ENCODE results near the gene ZFAND2A. TPM values are rescaled to one million over a fixed set of nuclear protein-coding genes. Genes with fewer than 3 reads are reported as not detected.
"Not testable (repeated sequence)": the region's sequence is repeated elsewhere in the genome, so short reads cannot be mapped to it uniquely, and the experiment has no call there.

ZFAND2A gene
- total RNA-seq, 2 experiments from 2014 or later = 25.6 to 26.0 TPM

DNA sequence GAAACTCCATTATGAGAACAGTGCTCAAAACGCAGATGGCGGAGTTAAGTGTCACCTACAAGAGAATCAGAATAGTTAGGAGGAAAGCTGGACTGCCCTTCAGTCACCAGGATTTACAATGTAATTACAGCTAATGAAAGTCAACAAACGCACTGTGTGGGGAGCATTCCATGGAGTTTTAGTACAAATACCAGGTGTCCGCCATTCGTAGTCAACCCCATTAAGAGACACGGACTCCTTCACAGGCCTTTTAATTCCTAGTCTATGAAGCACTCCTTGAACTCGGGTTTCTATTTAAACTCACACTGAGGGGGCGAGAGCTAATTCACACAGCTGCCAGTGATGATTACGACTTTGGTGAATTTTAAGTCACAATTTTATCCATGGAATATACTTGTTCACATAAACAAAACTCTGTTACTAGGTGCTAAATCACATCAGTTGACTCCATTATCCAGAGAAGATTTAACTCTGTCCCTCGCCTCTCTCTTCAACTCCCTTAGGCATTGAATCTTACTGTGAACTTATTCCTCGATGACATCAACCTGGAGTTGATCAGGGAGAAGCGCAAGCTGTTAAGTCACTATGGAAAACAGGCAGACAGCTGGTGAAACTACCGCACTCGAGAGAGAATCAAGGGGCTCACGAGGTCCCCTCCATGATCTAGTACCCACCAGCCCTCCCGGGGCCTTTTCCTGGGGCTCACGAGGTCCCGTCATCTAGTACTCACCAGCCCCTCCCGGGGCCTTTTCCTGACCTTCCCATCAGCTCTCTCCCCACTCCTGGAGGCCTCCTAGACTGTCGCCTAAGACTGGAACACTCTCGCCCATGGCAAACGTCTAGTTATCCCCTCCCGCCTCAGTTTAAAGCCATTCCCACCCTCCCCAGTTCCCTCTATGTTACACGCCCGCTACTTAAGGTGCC lies 1.5 kb downstream of the ZFAND2A start:
- ChIA-PET CTCF (interaction anchor here (0.8 to 3.6 kb wide), 4 partner anchors 12 to 72 kb away, joined by 4 to 19 read pairs (median 12); no protein-coding TSS in a partner anchor), POLR2A (no interaction called here)
- H3K9me3 Mint-ChIP-seq (ENCODE audit: insufficient read depth) = no peaks in the 10 kb centered on the region
- no peak for DNase-seq
- H3K36me3 Mint-ChIP-seq (ENCODE audit: low read depth) = peaks cover 39% of the 10 kb centered on the region
- peaks cover 26% of the 10 kb centered on the region for H3K4me1 Mint-ChIP-seq (ENCODE audit: low read depth)
- peak overlapping the region; percentile 85 for H3K4me3 Mint-ChIP-seq
- H3K27me3 Mint-ChIP-seq (ENCODE audit: low read depth) = no peaks in the 10 kb centered on the region
- H3K27ac Mint-ChIP-seq = peak overlapping the region; percentile 93
- ATAC-seq = no peak

DNA sequence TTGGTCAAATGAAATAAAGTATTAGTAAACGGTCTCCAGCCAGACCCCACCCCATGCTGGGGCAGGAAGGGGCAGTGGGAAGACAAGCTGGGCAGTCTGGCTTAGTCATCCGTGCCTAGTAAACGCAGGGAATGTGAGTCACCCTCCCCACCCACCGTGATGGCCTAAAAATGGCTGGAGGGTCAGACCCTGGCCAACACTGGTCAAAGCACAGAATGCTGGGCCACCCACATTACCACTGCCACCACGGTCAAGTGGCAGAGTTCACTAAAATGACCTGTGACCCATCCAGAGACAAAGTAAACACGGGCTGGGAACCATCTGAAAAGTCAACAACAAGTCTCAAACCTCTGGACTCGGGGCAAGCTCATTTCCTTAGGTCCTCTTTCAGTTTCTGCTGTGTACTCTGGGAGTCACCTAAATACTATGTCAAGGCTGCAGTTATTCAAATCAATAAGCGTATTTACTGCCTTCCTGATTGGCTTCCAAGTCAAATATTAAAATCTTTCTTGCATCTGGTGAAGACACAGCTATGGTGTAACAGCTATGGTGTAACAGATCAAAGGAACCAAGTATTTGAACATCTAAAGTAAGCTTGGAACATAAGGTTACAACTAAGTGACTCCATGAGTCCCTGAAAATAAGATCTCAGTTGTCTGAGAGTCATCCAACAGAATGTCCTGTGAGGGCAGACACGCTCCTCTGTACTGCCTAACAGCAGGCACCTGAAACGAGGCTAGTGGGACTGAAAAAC lies 3.0 kb downstream of the ZFAND2A start:
- H3K9me3 Mint-ChIP-seq (ENCODE audit: insufficient read depth) = no peaks in the 10 kb centered on the region
- no peaks in the 10 kb centered on the region for H3K27me3 Mint-ChIP-seq (ENCODE audit: low read depth)
- ATAC-seq (no peak), DNase-seq (no peak)
- POLR2A ChIA-PET = interaction anchor here (0.6 to 1.2 kb wide), 3 partner anchors 13 to 19 kb away, joined by 3 read pairs; a partner anchor contains a TSS
- H3K4me1 Mint-ChIP-seq (ENCODE audit: low read depth) = peaks cover 26% of the 10 kb centered on the region
- H3K4me3 Mint-ChIP-seq = no peak overlapping the region
- CTCF ChIA-PET = interaction anchor here (1.4 to 3.6 kb wide), 3 partner anchors 13 to 164 kb away, joined by 5 to 19 read pairs (median 19); no protein-coding TSS in a partner anchor
- H3K27ac Mint-ChIP-seq = no peak overlapping the region
- peaks cover 45% of the 10 kb centered on the region for H3K36me3 Mint-ChIP-seq (ENCODE audit: low read depth)

DNA sequence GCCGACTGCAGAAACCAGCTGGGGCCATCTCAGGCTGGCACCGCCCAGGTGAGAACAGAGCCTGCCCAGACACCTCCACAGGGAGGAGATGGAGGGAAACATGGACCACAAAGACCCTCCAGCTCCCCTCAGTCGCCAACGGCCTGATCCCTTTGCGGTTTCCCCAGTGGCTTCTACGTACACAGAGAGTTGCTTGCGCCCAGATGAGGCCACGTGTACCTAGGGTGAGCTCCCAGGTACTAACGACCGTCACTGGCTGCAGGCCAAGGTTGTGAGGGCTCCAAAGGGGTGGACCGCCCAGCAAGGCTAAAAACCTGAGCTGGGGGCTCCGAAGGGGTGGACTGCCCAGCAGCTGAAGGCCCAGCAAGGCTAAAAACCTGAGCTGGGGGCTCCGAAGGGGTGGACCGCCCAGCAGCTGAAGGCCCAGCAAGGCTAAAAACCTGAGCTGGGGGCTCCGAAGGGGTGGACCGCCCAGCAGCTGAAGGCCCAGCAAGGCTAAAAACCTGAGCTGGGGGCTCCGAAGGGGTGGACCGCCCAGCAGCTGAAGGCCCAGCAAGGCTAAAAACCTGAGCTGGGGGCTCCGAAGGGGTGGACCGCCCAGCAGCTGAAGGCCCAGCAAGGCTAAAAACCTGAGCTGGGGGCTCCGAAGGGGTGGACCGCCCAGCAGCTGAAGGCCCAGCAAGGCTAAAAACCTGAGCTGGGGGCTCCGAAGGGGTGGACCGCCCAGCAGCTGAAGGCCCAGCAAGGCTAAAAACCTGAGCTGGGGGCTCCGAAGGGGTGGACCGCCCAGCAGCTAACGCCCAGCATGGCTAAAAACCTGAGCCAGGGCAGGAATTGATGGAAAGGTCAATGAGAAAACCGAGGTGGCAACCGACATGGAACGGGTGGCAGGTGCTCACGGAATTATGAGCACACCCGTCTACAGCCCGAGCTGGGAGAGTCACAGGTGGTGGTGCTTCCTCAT lies 3.9 kb downstream of the ZFAND2A start:
- H3K27me3 Mint-ChIP-seq (ENCODE audit: low read depth); H3K4me3 Mint-ChIP-seq; H3K9me3 Mint-ChIP-seq (ENCODE audit: insufficient read depth); DNase-seq; H3K27ac Mint-ChIP-seq; ATAC-seq: not testable (repeated sequence)
- H3K36me3 Mint-ChIP-seq (ENCODE audit: low read depth) = peaks cover 49% of the 10 kb centered on the region
- ChIA-PET CTCF (interaction anchor here (1.4 to 3.6 kb wide), 3 partner anchors 14 to 164 kb away, joined by 5 to 19 read pairs (median 19); no protein-coding TSS in a partner anchor), POLR2A (interaction anchor here (0.6 to 1.2 kb wide), 2 partner anchors 12 to 18 kb away, joined by 3 read pairs; a partner anchor contains a TSS)
- peaks cover 22% of the 10 kb centered on the region for H3K4me1 Mint-ChIP-seq (ENCODE audit: low read depth)

DNA sequence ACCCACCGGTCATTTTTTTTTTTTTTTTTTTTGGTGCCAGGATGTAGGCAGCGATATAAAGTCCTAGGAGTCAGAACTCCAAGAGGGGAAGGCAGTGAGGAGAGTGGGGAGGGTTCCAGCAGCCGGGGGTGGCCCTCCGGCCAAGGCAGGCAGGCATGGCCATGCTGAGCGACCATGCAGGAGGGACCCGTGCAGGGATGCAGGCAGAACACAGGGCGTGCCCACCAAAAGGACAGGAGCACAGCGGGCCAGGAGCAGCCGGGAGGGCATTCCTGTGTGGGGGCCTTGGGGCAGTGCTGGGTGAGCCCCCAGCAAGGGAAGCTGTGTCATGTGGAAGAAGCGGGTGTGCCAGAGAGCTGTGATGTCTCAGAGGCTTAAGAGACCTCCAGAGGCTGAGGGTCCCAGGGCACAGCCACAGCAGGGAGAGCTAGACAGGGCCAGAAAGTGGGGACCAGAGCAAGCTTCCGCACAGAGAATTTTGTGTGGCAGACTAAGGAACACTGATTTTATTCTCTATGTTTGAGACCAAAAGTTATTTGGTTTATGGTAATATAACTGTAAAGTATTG lies 5.7 kb downstream of the ZFAND2A start:
- H3K27me3 Mint-ChIP-seq (ENCODE audit: low read depth) = no peaks in the 10 kb centered on the region
- POLR2A ChIA-PET = no interaction called here
- peaks cover 52% of the 10 kb centered on the region for H3K36me3 Mint-ChIP-seq (ENCODE audit: low read depth)

DNA sequence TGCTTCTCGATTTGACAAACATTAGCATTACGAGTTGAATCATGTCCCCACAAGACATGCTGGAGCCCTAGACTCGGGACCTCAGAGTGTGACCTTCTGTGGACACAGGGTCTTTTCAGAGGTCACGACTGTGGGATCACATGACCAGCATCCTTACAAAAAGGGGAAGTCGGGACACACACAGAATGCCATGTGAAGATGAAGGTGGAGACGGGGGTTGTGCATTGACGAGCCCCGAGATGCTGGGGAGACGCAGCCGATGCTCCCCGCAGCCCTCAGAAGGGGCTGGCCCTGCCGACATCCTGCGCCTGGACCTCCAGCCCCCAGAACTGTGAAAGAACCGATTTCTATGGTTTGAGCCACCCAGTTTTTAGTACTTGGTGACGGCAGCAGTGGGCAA lies 7.5 kb downstream of the ZFAND2A start:
- no peaks in the 10 kb centered on the region for H3K27me3 Mint-ChIP-seq (ENCODE audit: low read depth)
- CTCF ChIA-PET = interaction anchor here (0.9 to 1.0 kb wide), 3 partner anchors 14 to 30 kb away, joined by 3 to 4 read pairs (median 4); no protein-coding TSS in a partner anchor
- no peak overlapping the region for H3K4me3 Mint-ChIP-seq
- peaks cover 3% of the 10 kb centered on the region for H3K4me1 Mint-ChIP-seq (ENCODE audit: low read depth)
- no peak for ATAC-seq
- H3K36me3 Mint-ChIP-seq (ENCODE audit: low read depth) = peaks cover 47% of the 10 kb centered on the region
- POLR2A ChIA-PET = interaction anchor here (1.9 kb wide), 1 partner anchor 8 kb away, joined by 8 read pairs; the partner anchor contains the start of gene ZFAND2A
- H3K9me3 Mint-ChIP-seq (ENCODE audit: insufficient read depth) = no peaks in the 10 kb centered on the region
- DNase-seq = no peak
- H3K27ac Mint-ChIP-seq = no peak overlapping the region

More for the DNA sequence above, 5.7 kb downstream of the ZFAND2A start:
- H3K9me3 Mint-ChIP-seq (ENCODE audit: insufficient read depth) = no peaks in the 10 kb centered on the region
- CTCF ChIA-PET = interaction anchor here (0.6 to 0.8 kb wide), 2 partner anchors 16 to 89 kb away, joined by 3 read pairs; no protein-coding TSS in a partner anchor
- no peak overlapping the region for H3K4me3 Mint-ChIP-seq
- ATAC-seq (no peak), DNase-seq (no peak)
- no peak overlapping the region for H3K27ac Mint-ChIP-seq
- H3K4me1 Mint-ChIP-seq (ENCODE audit: low read depth) = peaks cover 17% of the 10 kb centered on the region

DNA sequence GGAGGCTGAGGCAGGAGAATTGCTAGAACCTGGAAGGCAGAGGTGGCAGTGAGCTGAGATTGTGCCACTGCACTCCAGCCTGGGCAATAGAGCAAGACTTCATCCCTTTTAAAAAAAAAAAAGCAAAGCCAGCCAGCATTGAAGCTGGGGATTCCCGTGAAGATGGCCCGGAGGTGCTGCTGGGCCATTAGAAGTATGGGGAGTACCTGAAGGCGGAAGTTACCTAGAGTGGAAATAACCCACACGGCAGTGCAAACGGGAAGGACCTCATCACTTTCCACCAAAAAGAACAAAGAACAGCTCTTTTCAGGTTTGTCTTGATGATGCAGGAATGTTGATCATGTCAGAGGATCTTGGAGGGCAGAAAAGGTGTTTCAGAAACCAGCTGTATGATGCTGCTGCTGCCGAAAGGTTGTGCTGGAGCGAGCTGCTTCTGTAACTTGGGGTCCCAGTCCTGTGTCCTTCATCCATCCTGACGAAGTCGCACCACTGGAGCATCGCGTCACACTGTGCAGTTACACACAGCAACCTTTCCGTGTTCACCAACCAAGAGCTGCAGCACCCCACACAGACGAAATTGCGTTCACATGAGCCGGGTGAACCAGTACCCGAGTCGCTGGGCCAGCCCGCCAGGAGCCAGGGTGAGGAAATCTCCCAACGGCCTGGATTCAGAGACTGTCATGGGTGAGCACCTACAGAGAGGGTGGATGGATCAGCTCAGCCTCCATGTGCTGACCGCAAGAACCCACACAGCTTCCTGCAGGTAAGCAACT lies 8.2 kb downstream of the ZFAND2A start:
- Mint-ChIP-seq H3K36me3 (ENCODE audit: low read depth) (peaks cover 41% of the 10 kb centered on the region), H3K4me3 (no peak overlapping the region), H3K4me1 (ENCODE audit: low read depth) (no peaks in the 10 kb centered on the region), H3K9me3 (ENCODE audit: insufficient read depth) (no peaks in the 10 kb centered on the region), H3K27me3 (ENCODE audit: low read depth) (no peaks in the 10 kb centered on the region), H3K27ac (no peak overlapping the region)
- POLR2A ChIA-PET = interaction anchor here (1.9 kb wide), 1 partner anchor 9 kb away, joined by 8 read pairs; the partner anchor contains the start of gene ZFAND2A
- ATAC-seq (no peak), DNase-seq (no peak)
- CTCF ChIA-PET = interaction anchor here (0.9 to 1.0 kb wide), 3 partner anchors 13 to 31 kb away, joined by 3 to 4 read pairs (median 4); no protein-coding TSS in a partner anchor

DNA sequence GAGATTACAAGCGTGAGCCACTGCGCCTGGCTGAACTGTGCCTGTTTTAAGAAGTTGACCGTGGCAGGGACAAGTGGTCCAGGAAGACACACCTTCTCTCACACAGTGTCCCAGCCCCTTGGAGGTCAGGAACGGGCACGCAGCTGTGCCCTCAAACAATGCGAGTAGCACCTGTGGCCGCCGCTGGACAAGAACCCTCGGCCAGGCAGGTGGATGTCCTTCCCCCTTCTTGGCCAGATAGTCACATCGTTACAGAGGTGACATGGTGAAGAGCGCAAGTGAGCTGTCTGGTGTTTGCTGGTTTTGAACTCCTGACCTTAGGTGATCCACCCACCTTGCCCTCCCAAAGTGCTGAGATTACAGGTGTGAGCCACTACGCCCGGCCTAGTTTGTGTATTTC lies 8.8 kb downstream of the ZFAND2A start:
- POLR2A ChIA-PET = interaction anchor here (1.9 kb wide), 1 partner anchor 9 kb away, joined by 8 read pairs; the partner anchor contains the start of gene ZFAND2A
- no peak overlapping the region for H3K4me3 Mint-ChIP-seq
- no peaks in the 10 kb centered on the region for H3K9me3 Mint-ChIP-seq (ENCODE audit: insufficient read depth)
- peaks cover 41% of the 10 kb centered on the region for H3K36me3 Mint-ChIP-seq (ENCODE audit: low read depth)
- no peak for ATAC-seq
- CTCF ChIA-PET = interaction anchor here (1.0 kb wide), 1 partner anchor 25 kb away, joined by 4 read pairs; no protein-coding TSS in a partner anchor
- H3K27ac Mint-ChIP-seq = no peak overlapping the region
- no peaks in the 10 kb centered on the region for H3K4me1 Mint-ChIP-seq (ENCODE audit: low read depth)
- no peak for DNase-seq
- H3K27me3 Mint-ChIP-seq (ENCODE audit: low read depth) = no peaks in the 10 kb centered on the region

DNA sequence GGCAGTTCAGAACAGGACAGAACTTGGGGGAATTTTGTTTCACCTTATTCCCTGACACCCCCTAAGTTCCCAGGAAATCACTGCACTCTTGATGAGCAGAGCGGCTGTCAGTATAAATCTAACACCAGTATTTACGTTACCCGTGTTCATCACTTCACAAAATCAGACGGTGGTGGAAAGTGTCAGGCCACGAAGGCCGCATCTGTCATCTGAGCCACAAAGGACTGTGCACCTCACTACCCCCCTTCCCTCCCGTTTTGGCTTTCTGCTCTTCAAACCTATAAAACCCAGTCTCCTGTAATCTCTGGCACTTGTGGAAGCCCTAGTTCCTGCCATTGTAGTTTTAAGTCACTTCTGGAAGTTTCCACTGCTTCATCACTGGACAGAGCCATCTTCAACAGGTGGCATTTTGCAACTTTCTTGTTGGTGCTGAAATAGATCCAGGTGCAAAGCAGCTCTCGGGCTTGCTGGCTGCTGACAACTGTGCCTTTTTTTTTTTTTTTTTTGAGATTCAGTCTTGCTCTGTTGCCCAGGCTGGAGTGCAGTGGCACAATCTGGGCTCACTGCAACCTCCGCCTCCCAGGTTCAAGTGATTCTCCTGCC lies 9.5 kb downstream of the ZFAND2A start:
- ATAC-seq = no peak
- no peak for DNase-seq
- Mint-ChIP-seq H3K4me1 (ENCODE audit: low read depth) (no peaks in the 10 kb centered on the region), H3K27me3 (ENCODE audit: low read depth) (no peaks in the 10 kb centered on the region), H3K4me3 (no peak overlapping the region), H3K27ac (peak overlapping the region; percentile 30), H3K9me3 (ENCODE audit: insufficient read depth) (no peaks in the 10 kb centered on the region), H3K36me3 (ENCODE audit: low read depth) (peaks cover 39% of the 10 kb centered on the region)
- ChIA-PET CTCF (interaction anchor here (0.7 kb wide), 1 partner anchor 345 kb away, joined by 3 read pairs; no protein-coding TSS in a partner anchor), POLR2A (interaction anchor here (0.6 to 1.9 kb wide), 2 partner anchors 10 to 15 kb away, joined by 3 to 8 read pairs; partner anchors contain the start of gene ZFAND2A)

DNA sequence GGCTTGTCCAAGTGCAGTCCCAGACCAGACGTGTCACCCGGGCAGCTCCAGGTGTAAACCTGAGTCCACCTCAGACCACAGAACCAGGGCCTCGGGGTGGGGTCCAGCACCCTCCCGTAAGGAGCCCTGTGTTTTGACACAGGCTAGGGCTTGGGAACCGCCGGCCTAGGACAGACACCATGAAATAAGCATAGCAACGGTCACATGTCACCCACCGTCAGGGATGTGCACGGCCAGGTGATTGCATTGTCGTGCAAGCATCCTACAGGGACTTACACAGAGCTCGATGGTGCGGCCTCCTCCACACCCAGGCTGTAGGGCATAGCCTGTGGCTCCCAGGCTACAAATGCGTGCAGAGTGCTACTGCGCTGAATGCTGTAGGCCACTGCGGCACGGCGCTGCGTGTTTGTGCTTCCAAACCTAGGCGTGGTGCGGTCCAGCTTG lies 10.6 kb downstream of the ZFAND2A start:
- ChIA-PET POLR2A (no interaction called here), CTCF (no interaction called here)
- no peak for ATAC-seq

More for the DNA sequence above, 10.6 kb downstream of the ZFAND2A start:
- no peaks in the 10 kb centered on the region for H3K27me3 Mint-ChIP-seq (ENCODE audit: low read depth)
- H3K9me3 Mint-ChIP-seq (ENCODE audit: insufficient read depth) = no peaks in the 10 kb centered on the region
- no peak overlapping the region for H3K4me3 Mint-ChIP-seq
- no peak overlapping the region for H3K27ac Mint-ChIP-seq
- no peaks in the 10 kb centered on the region for H3K4me1 Mint-ChIP-seq (ENCODE audit: low read depth)
- DNase-seq = no peak
- peaks cover 30% of the 10 kb centered on the region for H3K36me3 Mint-ChIP-seq (ENCODE audit: low read depth)
